Duodenal mucosa (tissue), 2 donors: Measurements from ENCODE around the gene FBLN2.
"Not testable (repeated sequence)": the region's sequence is repeated elsewhere in the genome, so short reads cannot be mapped to it uniquely, and the experiment has no call there.

Source experiments
- H3K27ac ChIP-seq: one replicate; pipeline ENCODE4 v1.7.0; 2013; ENCODE audit warnings: low read depth, low read length
- H3K27me3 ChIP-seq, 2 donors: one replicate each; pipeline ENCODE4 v1.7.0; 2013; ENCODE audit warnings: low read length in 2 of 2, control low read depth in 1 of 2; ENCODE audit not compliant: insufficient read depth in 2 of 2, control insufficient read depth in 1 of 2
- H3K36me3 ChIP-seq, 2 donors: one replicate each; pipeline ENCODE4 v1.7.0; 2013; ENCODE audit warnings: low read length in 2 of 2, control low read depth in 1 of 2; ENCODE audit not compliant: insufficient read depth in 2 of 2, control insufficient read depth in 1 of 2
- H3K4me1 ChIP-seq, 2 donors: one replicate each; pipeline ENCODE4 v1.7.0; 2013; ENCODE audit warnings: low read length in 2 of 2, control low read depth in 1 of 2; ENCODE audit not compliant: insufficient read depth in 2 of 2, control insufficient read depth in 1 of 2
- H3K4me3 ChIP-seq, 2 donors: one replicate each; pipeline ENCODE4 v1.7.0; 2013; ENCODE audit warnings: low read length in 2 of 2, low read depth in 1 of 2
- H3K9ac ChIP-seq, 2 donors: one replicate each; pipeline ENCODE4 v1.7.0; 2013; ENCODE audit warnings: low read length in 2 of 2, low read depth in 1 of 2
- H3K9me3 ChIP-seq, 2 donors: one replicate each; pipeline ENCODE4 v1.7.0; 2013; ENCODE audit warnings: low read length in 2 of 2, control low read depth in 1 of 2; ENCODE audit not compliant: control insufficient read depth in 1 of 2

The FBLN2 gene

GRCh38 chr3:13521749-13522148 is 27.2 kb upstream of the FBLN2 start:
- not testable (repeated sequence) for H3K9me3 ChIP-seq, H3K36me3 ChIP-seq, H3K9ac ChIP-seq, H3K4me1 ChIP-seq, H3K4me3 ChIP-seq, H3K27ac ChIP-seq, H3K27me3 ChIP-seq

GRCh38 chr3:13522236-13522635 is 26.7 kb upstream of the FBLN2 start:
- H3K27me3 ChIP-seq, result no peaks in the 10 kb centered on the region
- H3K9ac ChIP-seq, result no peak overlapping the region
- no peak overlapping the region for H3K27ac ChIP-seq
- no peaks in the 10 kb centered on the region for H3K4me1 ChIP-seq
- no peaks in the 10 kb centered on the region for H3K36me3 ChIP-seq
- no peaks in the 10 kb centered on the region for H3K9me3 ChIP-seq
- no peak overlapping the region for H3K4me3 ChIP-seq

- Histone ChIP-seq H3K9ac (no peak overlapping the region), H3K9me3 (no peaks in the 10 kb centered on the region), H3K36me3 (no peaks in the 10 kb centered on the region), H3K27me3 (no peaks in the 10 kb centered on the region), H3K27ac (no peak overlapping the region), H3K4me3 (no peak overlapping the region), H3K4me1 (no peaks in the 10 kb centered on the region)
Measured at GRCh38 chr3:13524979-13525669, 23.8 kb upstream of the FBLN2 start.

GRCh38 chr3:13525827-13526625 is 22.9 kb upstream of the FBLN2 start:
- H3K27me3 ChIP-seq, result no peaks in the 10 kb centered on the region
- no peak overlapping the region for H3K4me3 ChIP-seq
- no peaks in the 10 kb centered on the region for H3K9me3 ChIP-seq
- no peak overlapping the region for H3K9ac ChIP-seq
- no peaks in the 10 kb centered on the region for H3K4me1 ChIP-seq
- H3K27ac ChIP-seq, result no peak overlapping the region
- no peaks in the 10 kb centered on the region for H3K36me3 ChIP-seq

- Histone ChIP-seq H3K9ac (no peak overlapping the region), H3K4me1 (no peaks in the 10 kb centered on the region), H3K36me3 (no peaks in the 10 kb centered on the region), H3K27me3 (no peaks in the 10 kb centered on the region), H3K4me3 (no peak overlapping the region), H3K9me3 (no peaks in the 10 kb centered on the region), H3K27ac (no peak overlapping the region)
Measured at GRCh38 chr3:13526626-13526949, 22.3 kb upstream of the FBLN2 start.

- no peak overlapping the region for H3K4me3 ChIP-seq
- H3K27ac ChIP-seq, result no peak overlapping the region
- H3K9me3 ChIP-seq, result no peaks in the 10 kb centered on the region
- H3K4me1 ChIP-seq, result no peaks in the 10 kb centered on the region
- H3K27me3 ChIP-seq, result no peaks in the 10 kb centered on the region
- H3K9ac ChIP-seq, result no peak overlapping the region
- H3K36me3 ChIP-seq, result no peaks in the 10 kb centered on the region
Measured at GRCh38 chr3:13528217-13528867, 20.6 kb upstream of the FBLN2 start.

GRCh38 chr3:13529196-13530112 is 19.5 kb upstream of the FBLN2 start:
- H3K27ac ChIP-seq, result no peak overlapping the region
- no peaks in the 10 kb centered on the region for H3K27me3 ChIP-seq
- H3K4me3 ChIP-seq, result no peak overlapping the region
- no peak overlapping the region for H3K9ac ChIP-seq
- no peaks in the 10 kb centered on the region for H3K9me3 ChIP-seq
- no peaks in the 10 kb centered on the region for H3K36me3 ChIP-seq
- H3K4me1 ChIP-seq, result no peaks in the 10 kb centered on the region

- Histone ChIP-seq H3K27me3 (peaks cover 0 to 1% of the 10 kb centered on the region in 2 donors), H3K4me3 (no peak overlapping the region), H3K4me1 (no peaks in the 10 kb centered on the region), H3K27ac (no peak overlapping the region), H3K9me3 (no peaks in the 10 kb centered on the region), H3K9ac (no peak overlapping the region), H3K36me3 (no peaks in the 10 kb centered on the region)
Measured at GRCh38 chr3:13530241-13531009, 18.5 kb upstream of the FBLN2 start.

GRCh38 chr3:13532085-13532484 is 16.8 kb upstream of the FBLN2 start:
- H3K9ac ChIP-seq, result no peak overlapping the region
- H3K27ac ChIP-seq, result no peak overlapping the region
- H3K27me3 ChIP-seq, result peaks cover 0 to 6% of the 10 kb centered on the region in 2 donors
- H3K4me3 ChIP-seq, result no peak overlapping the region
- no peaks in the 10 kb centered on the region for H3K36me3 ChIP-seq
- no peaks in the 10 kb centered on the region for H3K9me3 ChIP-seq
- H3K4me1 ChIP-seq, result no peaks in the 10 kb centered on the region
